HG03571 (cell line): Measurements from ENCODE around the gene ZNF385D.

Source experiments
- ATAC-seq: cut with Tn5 transposase; IDR thresholded peaks from one replicate; pipeline ENCODE4 v1.9.1; 2021; ENCODE audit not compliant: unreplicated experiment

The ZNF385D gene

GRCh38 chr3:21682206-21682605 lies 68.8 kb downstream of the ZNF385D start:
- ATAC-seq, result no peak

GRCh38 chr3:21673393-21673792 lies 77.6 kb downstream of the ZNF385D start:
- no peak for ATAC-seq

GRCh38 chr3:21672303-21672702 lies 78.7 kb downstream of the ZNF385D start:
- ATAC-seq, result no peak

- ATAC-seq, result no peak
These were observed 80.6 kb downstream of the ZNF385D start for GRCh38 chr3:21670386-21670785.

GRCh38 chr3:21668012-21668411 lies 83.0 kb downstream of the ZNF385D start:
- no peak for ATAC-seq

- ATAC-seq, result no peak
These were observed 85.4 kb downstream of the ZNF385D start for GRCh38 chr3:21665444-21666100.

GRCh38 chr3:21664996-21665395 lies 86.0 kb downstream of the ZNF385D start:
- no peak for ATAC-seq

- ATAC-seq, result no peak
These were observed 88.6 kb downstream of the ZNF385D start for GRCh38 chr3:21662403-21662802.

- no peak for ATAC-seq
These were observed 96.3 kb downstream of the ZNF385D start for GRCh38 chr3:21654662-21655061.

- ATAC-seq, result no peak
These were observed 96.8 kb downstream of the ZNF385D start for GRCh38 chr3:21654241-21654640.

GRCh38 chr3:21649519-21649918 lies 101.5 kb downstream of the ZNF385D start:
- no peak for ATAC-seq

- ATAC-seq, result no peak
These were observed 103.0 kb downstream of the ZNF385D start for GRCh38 chr3:21647961-21648360.

GRCh38 chr3:21645121-21645897 lies 105.7 kb downstream of the ZNF385D start:
- ATAC-seq, result no peak

- ATAC-seq, result no peak
These were observed 106.7 kb downstream of the ZNF385D start for GRCh38 chr3:21644268-21644667.

- ATAC-seq, result no peak
These were observed 107.3 kb downstream of the ZNF385D start for GRCh38 chr3:21643752-21644151.

GRCh38 chr3:21642433-21642832 lies 108.6 kb downstream of the ZNF385D start:
- ATAC-seq, result no peak

- no peak for ATAC-seq
These were observed 109.1 kb downstream of the ZNF385D start for GRCh38 chr3:21641959-21642358.

- no peak for ATAC-seq
These were observed 112.5 kb downstream of the ZNF385D start for GRCh38 chr3:21638488-21638887.

- no peak for ATAC-seq
These were observed 116.9 kb downstream of the ZNF385D start for GRCh38 chr3:21634112-21634511.

GRCh38 chr3:21624524-21624923 lies 126.5 kb downstream of the ZNF385D start:
- no peak for ATAC-seq

- no peak for ATAC-seq
These were observed 129.8 kb downstream of the ZNF385D start for GRCh38 chr3:21621181-21621651.

- no peak for ATAC-seq
These were observed 130.4 kb downstream of the ZNF385D start for GRCh38 chr3:21620511-21621155.
